Stimulated activated CD4-positive, alpha-beta T cell treated with anti-CD3 and anti-CD28 coated beads, Interleukin-2, amount 100 ng/mL, for 48 hours (primary cell): ENCODE data around the gene TIMMDC1.

Experiments used
- DNase-seq, 2 donors: peaks; one replicate each; pipeline ENCODE4 v3.0.0-alpha.2; 2020

Gene TIMMDC1

DNA sequence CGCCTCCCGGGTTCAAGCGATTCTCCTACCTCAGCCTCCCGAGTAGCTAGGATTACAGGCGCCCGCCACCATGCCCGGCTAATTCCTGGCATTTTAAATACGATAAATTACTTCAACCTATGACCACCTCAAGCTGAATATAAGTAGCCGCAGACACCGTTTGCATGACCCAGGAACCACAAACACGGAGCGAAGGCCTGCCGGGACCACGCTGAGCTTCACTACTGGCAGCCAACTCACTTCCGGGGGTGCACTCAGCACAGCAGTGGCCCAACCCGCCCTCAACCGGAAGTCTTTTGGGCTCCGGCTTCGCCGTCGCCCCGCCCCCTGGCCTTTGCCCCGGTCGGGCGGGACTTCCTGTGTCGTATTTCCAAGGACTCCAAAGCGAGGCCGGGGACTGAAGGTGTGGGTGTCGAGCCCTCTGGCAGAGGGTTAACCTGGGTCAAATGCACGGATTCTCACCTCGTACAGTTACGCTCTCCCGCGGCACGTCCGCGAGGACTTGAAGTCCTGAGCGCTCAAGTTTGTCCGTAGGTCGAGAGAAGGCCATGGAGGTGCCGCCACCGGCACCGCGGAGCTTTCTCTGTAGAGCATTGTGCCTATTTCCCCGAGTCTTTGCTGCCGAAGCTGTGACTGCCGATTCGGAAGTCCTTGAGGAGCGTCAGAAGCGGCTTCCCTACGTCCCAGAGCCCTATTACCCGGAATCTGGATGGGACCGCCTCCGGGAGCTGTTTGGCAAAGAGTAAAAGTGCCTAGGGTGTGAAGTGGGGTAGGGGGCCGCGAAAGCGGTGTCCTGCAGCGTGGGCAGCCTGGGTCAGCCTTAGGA, at the start of gene TIMMDC1:
TIMMDC1 (plus strand) TSS at position 362 of the 826 bp plus-strand sequence; CDS start at position 549, 187 bp downstream.
- DNase-seq: peak; percentile 92 to 95

DNA sequence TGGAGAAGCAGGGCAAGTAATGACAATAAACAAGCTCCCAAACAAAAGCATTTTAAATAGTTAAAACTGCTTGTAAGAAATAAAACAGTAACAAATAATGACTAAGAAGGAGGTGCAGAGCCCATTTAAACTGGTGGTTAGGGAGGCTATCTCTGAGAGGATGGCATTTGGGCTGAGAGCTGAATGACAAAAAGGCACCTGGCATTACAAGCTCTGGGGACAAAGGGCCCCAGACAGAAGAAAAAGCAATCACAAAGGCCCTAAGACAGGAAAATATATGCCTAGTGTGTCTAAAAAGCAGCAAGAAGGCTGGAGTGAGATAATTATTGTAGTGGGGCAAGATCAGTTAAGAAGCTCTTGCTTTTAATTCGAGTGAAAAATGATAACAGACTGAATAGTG, 44.5 kb upstream of the TIMMDC1 start:
- DNase-seq: no peak

DNA sequence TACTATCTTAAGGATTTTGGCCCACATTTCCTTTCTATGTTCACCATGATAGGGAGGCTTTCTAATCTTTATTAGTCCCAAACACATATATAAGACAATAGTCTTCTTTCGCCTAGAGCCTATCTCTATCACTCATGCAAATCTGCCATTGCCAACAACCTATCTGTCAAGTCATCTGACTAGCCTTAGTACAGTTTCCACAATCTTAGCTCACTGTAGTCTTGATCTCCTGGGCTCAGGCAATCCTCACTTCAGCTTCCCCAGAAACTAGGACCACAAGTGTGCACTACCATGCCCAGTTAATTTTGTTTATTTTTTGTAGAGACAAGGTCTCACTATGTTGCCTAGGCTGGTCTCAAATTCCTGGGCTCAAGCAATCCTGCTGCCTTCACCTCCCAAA, 41.9 kb upstream of the TIMMDC1 start:
- no peak for DNase-seq

- no peak for DNase-seq
Measured at GRCh38 chr3:119457246-119457645, 41.1 kb upstream of the TIMMDC1 start.

DNA sequence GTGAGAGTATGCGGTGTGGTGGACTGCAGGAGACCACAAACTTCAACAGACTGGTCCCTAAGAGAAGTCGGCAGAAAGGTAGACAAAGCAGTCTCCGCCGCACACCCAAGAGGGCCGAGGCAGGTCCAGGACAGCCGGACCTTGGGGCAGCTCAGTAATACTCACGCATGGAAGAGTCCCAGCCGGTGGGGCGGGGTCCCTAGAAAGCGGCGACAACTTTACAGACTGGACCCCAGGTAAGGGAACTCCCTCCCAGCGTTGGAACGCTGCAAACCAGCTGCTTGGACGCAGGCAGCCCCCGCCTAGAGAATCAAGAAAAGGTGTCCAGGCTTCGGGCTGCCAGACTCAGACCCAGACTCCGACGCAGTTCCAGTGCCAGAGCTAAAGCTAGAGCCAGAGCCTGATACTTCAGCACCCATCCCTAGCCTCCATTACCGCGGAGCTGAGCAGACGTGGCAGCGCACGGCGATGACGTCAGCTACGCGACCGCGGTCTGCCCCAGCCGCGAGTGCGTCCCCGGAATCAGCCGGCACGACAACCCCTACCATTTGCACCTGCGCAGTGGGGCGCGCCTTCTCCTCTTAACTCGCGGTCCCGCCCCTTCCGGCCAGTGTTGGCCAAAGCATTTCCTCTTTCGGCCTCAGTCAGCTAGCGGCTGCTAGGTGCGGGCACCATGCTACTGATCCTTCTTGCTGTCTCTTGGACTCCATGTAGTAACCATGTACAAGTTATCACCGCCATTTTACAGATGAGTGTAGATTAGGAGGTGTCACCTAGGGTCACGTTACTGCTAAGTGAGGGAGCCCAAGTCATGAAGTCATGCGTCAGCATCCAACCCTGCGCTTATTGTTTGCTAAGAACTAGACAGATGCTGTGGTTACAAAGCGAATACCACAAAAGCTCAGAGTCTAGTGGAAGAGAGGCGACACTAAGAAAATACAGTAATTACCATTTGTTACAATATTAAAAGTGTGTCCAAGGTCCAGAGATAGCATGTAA, 34.9 kb upstream of the TIMMDC1 start, which contains the start of gene TMEM39A:
TMEM39A (minus strand) TSS at position 445 of the 999 bp plus-strand sequence. CDS start 1,541 bp downstream, outside the sequence.
- DNase-seq: peak; percentile 97 to 99

- no peak for DNase-seq
Measured at GRCh38 chr3:119468041-119468440, 30.3 kb upstream of the TIMMDC1 start.

DNA sequence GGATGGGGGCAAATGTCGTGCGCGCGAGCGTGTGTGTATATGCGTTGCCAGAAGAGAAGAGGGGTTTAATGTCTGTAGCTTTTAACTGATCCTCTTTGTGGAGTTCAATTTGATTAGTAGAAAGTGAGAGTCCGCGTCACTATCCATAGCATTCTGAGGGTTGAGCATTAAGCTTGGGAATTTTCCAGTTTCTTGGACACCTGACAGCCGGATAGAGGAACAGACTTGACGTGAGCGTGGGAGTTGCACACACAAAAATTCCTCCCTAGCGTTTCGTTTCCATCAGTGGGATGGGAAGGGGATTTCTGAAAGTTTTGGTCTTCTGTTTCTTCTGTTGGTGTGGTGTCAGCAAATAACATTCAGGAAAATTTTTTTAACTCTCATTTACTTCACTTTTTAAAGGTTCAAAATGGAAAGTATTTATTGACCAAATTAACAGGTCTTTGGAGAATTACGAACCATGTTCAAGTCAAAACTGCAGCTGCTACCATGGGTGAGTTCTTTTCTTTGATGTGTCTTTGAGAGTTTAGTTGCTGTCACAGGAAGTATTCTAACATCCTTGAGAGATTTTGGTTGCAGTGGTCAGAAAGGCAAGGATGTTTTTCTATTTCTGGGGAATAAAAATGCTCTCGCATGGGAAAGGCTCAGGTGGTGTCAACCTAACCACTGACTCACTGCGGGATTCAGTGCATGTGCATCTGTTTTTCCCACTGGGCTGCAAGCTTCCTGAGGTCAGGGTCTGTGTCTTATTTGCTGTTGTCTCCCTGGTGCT, 28.7 kb upstream of the TIMMDC1 start:
- DNase-seq: no peak

DNA sequence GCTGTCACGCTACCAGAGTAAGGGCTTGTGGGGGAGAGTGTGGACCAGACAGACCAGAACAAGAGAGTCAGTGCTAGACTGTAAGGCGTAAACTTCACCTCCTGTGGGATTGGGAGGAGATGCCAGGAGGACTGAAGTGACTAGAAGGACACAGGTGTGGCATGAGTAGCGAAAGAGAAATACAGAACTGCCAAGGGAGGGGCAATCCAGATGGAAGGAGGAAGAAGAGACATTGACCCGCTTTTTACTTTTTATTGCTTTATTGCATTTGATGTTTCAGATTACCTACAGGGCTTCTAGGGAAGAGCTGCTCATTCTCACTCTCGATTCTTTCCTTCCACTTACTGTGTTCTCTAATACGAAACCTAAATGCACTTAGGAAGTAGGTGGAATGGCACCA, 27.5 kb upstream of the TIMMDC1 start:
- no peak for DNase-seq

DNA sequence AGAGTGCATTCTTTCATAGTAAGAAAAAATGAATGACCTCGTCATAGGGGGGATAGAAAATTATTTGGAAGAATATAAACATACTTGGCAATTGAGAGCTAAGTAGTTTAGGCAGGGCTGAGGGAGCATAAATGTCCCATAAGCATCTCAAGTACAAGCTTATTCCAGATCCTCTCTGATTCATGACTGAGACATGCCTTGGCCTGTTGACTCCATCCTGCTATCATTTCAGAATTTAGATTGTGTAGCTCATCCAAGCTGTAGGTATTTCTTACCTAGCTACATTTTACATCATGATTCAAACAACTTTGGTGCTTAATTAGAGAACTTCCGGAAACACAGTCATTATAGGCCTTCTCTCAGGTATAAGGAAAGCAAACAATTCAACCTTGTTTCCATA, 17.3 kb upstream of the TIMMDC1 start:
- no peak for DNase-seq

GRCh38 chr3:119483101-119483500, 15.2 kb upstream of the TIMMDC1 start:
- no peak for DNase-seq

GRCh38 chr3:119485563-119485962, 12.8 kb upstream of the TIMMDC1 start:
- DNase-seq: no peak

- DNase-seq: no peak
Measured at GRCh38 chr3:119490153-119490552, 8.2 kb upstream of the TIMMDC1 start.

GRCh38 chr3:119492128-119492527, 6.2 kb upstream of the TIMMDC1 start:
- no peak for DNase-seq

- no peak for DNase-seq
Measured at GRCh38 chr3:119492810-119493209, 5.5 kb upstream of the TIMMDC1 start.

DNA sequence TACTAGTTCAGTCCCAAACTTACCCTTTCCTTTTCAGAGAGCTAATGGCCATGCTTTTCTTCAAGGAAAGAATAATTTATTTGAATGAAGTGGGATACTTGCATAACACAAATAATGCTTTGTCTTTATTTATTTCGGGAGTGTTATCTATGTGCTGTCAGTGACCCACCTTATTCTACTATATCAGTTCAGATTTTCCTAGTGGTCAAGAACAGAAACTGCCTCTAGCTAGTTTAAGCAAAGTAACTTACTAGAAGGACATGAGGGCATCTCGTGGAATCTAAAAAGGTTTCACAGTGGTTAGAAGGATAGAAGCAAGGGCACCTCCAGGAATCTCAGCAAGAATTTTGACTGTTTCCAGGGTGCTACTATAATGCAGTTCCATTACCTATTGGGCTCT, 3.8 kb upstream of the TIMMDC1 start:
- no peak for DNase-seq

GRCh38 chr3:119497820-119498185, 544 bp upstream of the TIMMDC1 start:
- DNase-seq: no peak

- no peak for DNase-seq
Measured at GRCh38 chr3:119500265-119500664, 1.9 kb downstream of the TIMMDC1 start.

DNA sequence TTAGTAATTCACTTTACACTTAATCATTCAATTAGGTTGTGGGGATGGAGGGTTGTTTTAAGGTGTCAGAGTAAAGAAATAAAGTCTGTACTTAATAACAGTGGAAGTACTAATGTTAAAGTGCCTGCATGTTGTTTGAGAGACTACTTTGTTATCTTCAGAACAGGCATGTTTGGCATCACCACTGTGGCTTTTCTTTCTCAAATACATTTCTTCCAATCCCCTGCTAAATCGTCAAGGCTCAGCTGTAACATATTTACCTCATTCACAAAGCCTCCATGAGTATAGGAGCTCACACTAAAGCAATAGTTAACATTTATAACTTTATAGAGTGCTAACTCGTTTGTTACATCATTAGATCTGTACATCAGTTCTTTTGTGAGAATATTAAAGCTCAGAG, 2.6 kb downstream of the TIMMDC1 start:
- DNase-seq: no peak

DNA sequence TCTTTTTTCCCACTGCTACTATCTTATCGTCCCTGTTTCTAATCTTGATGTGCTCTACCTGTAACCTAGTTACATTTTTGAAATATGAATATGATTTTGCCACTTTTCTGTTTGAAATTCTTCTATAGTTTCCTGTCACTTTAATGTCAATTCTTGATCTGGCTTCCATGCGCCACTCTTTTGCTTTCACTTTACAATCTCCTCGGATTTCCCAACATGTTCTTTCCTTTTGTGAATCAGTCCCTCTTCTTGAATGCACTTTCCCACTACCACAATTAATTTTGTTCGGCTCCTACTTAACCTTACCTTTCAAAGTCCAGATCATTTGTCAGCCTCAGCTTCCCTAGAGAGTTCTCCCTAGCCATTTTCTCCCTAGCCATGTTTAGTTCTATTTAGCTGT, 8.3 kb downstream of the TIMMDC1 start:
- DNase-seq: no peak

GRCh38 chr3:119507404-119507803, 9.1 kb downstream of the TIMMDC1 start:
- no peak for DNase-seq

GRCh38 chr3:119508172-119508845, 10.0 kb downstream of the TIMMDC1 start:
- no peak for DNase-seq

GRCh38 chr3:119510690-119511089, 12.3 kb downstream of the TIMMDC1 start:
- DNase-seq: no peak
